Measurements from ENCODE around the gene GIGYF1. TPM values are rescaled to one million over a fixed set of nuclear protein-coding genes. Genes with fewer than 3 reads are reported as not detected.

Gene GIGYF1
- total and polyA plus RNA-seq, 2 of the 13 experiments (the other 11 are each of a cell fraction or from before 2014, with no cell fraction given), result 7.6 to 16.1 TPM

DNA sequence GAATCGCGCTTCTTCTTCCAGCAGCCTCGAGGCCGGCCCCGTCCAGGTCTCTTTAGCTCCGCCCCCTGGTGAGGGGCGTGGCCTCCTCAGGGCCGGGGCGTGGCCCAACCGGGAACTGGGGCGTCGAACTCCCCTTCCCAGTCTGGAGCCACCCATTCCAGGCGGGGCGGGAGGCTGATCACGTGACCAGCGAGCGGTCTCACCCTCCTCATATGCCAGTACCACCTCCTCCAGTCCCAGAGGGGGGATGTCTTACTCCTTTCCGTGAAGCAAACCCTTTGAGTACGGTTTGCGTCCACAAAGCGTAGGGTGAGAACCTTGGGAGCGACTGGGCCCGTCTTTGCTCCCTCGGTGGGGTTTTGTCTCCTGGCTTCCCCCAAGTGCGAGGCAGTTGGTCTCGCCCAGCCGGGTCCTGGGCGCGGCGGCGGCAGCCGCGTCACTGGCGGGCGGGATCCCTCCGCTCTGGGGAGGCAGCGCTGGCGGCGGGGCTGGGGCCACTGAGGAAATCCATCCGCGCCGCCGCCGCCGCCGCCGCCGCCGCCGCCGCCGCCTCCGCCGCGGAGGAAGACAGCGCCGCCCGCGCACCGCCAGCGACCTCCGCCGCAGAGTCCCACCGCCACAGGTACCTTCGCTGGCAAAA is 20.6 kb downstream of the GIGYF1 start, which contains the start of gene GNB2 (continued):
- no peak for TF ChIP-seq ADNP (CRISPR knock-in tag; IDR thresholded peaks at IDR 0.05)
- no peak for TF ChIP-seq ZNF546 (CRISPR knock-in tag; conservative IDR thresholded peaks at IDR 0.05)
- TF ChIP-seq ZNF552 (CRISPR knock-in tag; IDR thresholded peaks at IDR 0.05; ENCODE audit: borderline replicate concordance), result no peak
- TF ChIP-seq, protein P1, sequence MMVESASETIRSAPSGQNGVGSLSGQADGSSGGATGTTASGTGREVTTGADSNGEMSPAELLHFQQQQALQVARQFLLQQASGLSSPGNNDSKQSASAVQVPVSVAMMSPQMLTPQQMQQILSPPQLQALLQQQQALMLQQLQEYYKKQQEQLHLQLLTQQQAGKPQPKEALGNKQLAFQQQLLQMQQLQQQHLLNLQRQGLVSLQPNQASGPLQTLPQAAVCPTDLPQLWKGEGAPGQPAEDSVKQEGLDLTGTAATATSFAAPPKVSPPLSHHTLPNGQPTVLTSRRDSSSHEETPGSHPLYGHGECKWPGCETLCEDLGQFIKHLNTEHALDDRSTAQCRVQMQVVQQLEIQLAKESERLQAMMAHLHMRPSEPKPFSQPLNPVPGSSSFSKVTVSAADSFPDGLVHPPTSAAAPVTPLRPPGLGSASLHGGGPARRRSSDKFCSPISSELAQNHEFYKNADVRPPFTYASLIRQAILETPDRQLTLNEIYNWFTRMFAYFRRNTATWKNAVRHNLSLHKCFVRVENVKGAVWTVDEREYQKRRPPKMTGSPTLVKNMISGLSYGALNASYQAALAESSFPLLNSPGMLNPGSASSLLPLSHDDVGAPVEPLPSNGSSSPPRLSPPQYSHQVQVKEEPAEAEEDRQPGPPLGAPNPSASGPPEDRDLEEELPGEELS (CRISPR knock-in tag; IDR thresholded peaks at IDR 0.05), result peak; percentile 44; the same call in 1 of the 2 replicates
- 0 out of 2 replicates have a peak, but pooled peaks have one; percentile 63 for TF ChIP-seq ZNF670 (CRISPR knock-in tag; IDR thresholded peaks at IDR 0.05; ENCODE audit: borderline replicate concordance)
- peak; percentile 99 for TF ChIP-seq PRDM10 (CRISPR knock-in tag; IDR thresholded peaks at IDR 0.05; ENCODE audit: low read depth)
- TF ChIP-seq, protein P2, sequence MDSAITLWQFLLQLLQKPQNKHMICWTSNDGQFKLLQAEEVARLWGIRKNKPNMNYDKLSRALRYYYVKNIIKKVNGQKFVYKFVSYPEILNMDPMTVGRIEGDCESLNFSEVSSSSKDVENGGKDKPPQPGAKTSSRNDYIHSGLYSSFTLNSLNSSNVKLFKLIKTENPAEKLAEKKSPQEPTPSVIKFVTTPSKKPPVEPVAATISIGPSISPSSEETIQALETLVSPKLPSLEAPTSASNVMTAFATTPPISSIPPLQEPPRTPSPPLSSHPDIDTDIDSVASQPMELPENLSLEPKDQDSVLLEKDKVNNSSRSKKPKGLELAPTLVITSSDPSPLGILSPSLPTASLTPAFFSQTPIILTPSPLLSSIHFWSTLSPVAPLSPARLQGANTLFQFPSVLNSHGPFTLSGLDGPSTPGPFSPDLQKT (CRISPR knock-in tag; IDR thresholded peaks at IDR 0.05; ENCODE audit: borderline replicate concordance), result no peak
- no peak for TF ChIP-seq FOXM1 (CRISPR knock-in tag; IDR thresholded peaks at IDR 0.05)
- TF ChIP-seq, protein P3, sequence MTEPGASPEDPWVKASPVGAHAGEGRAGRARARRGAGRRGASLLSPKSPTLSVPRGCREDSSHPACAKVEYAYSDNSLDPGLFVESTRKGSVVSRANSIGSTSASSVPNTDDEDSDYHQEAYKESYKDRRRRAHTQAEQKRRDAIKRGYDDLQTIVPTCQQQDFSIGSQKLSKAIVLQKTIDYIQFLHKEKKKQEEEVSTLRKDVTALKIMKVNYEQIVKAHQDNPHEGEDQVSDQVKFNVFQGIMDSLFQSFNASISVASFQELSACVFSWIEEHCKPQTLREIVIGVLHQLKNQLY (CRISPR knock-in tag; IDR thresholded peaks at IDR 0.05), result peak; percentile 96
- peak; percentile 79 for TF ChIP-seq SAP130 (CRISPR knock-in tag; IDR thresholded peaks at IDR 0.05; ENCODE audit: low read depth)
- peak; percentile 72 for TF ChIP-seq ZFY (CRISPR knock-in tag; IDR thresholded peaks at IDR 0.05)
- no peak for TF ChIP-seq TOPORS (CRISPR knock-in tag; IDR thresholded peaks at IDR 0.05)
- TF ChIP-seq YEATS4 (CRISPR knock-in tag; IDR thresholded peaks at IDR 0.05; ENCODE audit: borderline replicate concordance), result peak; percentile 78; the same call in 1 of the 2 replicates
- TF ChIP-seq, protein P4, sequence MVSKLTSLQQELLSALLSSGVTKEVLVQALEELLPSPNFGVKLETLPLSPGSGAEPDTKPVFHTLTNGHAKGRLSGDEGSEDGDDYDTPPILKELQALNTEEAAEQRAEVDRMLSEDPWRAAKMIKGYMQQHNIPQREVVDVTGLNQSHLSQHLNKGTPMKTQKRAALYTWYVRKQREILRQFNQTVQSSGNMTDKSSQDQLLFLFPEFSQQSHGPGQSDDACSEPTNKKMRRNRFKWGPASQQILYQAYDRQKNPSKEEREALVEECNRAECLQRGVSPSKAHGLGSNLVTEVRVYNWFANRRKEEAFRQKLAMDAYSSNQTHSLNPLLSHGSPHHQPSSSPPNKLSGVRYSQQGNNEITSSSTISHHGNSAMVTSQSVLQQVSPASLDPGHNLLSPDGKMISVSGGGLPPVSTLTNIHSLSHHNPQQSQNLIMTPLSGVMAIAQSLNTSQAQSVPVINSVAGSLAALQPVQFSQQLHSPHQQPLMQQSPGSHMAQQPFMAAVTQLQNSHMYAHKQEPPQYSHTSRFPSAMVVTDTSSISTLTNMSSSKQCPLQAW (CRISPR knock-in tag; IDR thresholded peaks at IDR 0.05), result peak; percentile 81
- TF ChIP-seq, protein P5, sequence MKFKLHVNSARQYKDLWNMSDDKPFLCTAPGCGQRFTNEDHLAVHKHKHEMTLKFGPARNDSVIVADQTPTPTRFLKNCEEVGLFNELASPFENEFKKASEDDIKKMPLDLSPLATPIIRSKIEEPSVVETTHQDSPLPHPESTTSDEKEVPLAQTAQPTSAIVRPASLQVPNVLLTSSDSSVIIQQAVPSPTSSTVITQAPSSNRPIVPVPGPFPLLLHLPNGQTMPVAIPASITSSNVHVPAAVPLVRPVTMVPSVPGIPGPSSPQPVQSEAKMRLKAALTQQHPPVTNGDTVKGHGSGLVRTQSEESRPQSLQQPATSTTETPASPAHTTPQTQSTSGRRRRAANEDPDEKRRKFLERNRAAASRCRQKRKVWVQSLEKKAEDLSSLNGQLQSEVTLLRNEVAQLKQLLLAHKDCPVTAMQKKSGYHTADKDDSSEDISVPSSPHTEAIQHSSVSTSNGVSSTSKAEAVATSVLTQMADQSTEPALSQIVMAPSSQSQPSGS (CRISPR knock-in tag; IDR thresholded peaks at IDR 0.05), result peak; percentile 81; the same call in 1 of the 2 replicates
- no peak for TF ChIP-seq ZNF18 (CRISPR knock-in tag; IDR thresholded peaks at IDR 0.05; ENCODE audit: insufficient replicate concordance)

All from HepG2 (cell line).